Measurements from ENCODE around the gene PIP4P1.
"Not testable (repeated sequence)": the region's sequence is repeated elsewhere in the genome, so short reads cannot be mapped to it uniquely, and the experiment has no call there.

Gene PIP4P1

DNA sequence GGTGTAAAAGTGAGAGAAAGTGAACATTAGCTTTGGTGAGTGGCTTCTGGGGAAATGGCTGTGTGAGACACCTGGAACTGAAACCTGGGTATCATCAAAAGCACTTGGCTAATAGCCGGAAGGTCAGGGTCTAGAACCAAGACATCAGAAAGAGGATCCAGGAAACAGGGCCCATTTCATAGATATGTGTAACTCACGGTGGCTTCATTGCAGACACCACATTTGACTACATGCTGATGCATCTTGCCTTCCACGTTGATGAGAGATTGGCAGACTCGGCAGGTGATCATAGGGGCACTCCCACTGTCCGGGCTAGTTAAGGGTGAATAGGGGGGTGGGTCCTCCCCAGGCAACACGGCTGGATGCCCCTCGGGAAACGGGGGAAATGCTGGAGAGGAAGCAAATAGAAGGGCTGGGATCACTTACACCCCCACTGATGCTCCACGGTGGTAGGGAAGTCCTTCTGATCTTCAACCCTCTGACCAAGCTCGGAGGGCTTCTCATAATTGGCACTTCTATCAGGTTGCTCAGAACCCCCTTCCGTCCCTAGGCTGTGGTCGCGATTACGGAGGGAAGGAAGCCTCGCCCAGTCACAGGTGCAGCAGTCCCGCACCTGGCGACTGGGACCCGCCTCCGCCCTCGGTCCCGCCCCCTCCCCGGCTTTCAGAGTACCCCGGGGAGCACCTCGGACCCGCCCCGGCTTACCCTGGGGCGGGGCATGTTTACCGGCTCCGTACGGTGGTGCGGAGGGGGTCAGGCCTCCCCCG lies 593 bp downstream of the PIP4P1 start:
- DNase-seq, result peak; percentile 48
- Mint-ChIP-seq H3K4me3 (peak overlapping the region; percentile 87), H3K36me3 (ENCODE audit: low read depth) (peaks cover 24% of the 10 kb centered on the region)

DNA sequence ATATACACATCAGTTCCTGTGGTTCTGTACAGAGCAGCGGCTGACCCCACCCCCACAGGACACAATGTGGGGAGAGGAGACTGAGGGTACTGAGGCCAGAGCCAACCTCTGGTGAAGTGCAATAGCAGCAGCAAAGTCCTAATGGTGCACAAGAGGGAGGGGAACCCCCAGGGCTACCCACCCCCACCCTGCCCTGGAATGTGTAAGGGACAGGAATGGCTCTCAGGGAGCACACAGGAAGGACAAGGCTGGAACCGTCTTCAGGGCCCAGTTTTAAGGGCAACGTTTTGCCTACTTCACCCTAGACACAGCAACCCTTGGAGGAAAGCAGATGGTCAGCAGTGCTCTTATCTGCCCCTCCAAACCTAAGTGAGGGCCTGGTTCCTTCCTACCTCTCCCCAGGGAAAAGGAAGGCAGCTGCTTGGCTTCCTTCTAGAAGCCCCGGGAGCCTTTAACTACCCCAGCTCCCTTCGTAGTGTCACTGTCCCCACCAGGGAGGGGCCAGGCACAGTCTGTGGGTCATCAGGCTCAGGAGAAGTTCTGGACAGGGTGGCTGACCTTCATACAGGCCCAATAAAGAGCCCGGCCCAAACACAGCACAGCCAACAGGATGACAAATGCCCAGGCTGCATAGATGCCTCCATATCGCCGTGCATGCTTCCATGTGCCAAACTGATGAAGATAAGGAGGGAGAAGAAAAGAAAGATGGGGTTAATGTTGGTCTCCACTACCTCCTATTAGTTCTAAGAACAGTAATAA lies 3.0 kb downstream of the PIP4P1 start:
- peaks cover 5% of the 10 kb centered on the region for H3K27me3 Mint-ChIP-seq
- H3K4me3 Mint-ChIP-seq, result no peak overlapping the region
- ATAC-seq (no peak), DNase-seq (no peak)
- peak overlapping the region; percentile 25 for H3K27ac Mint-ChIP-seq
- no peaks in the 10 kb centered on the region for H3K9me3 Mint-ChIP-seq
- peaks cover 24% of the 10 kb centered on the region for H3K36me3 Mint-ChIP-seq (ENCODE audit: low read depth)
- H3K4me1 Mint-ChIP-seq, result peaks cover 45% of the 10 kb centered on the region

More for the DNA sequence above, 593 bp downstream of the PIP4P1 start:
- no peak for ATAC-seq
- Mint-ChIP-seq H3K27me3 (peaks cover 5% of the 10 kb centered on the region), H3K9me3 (no peaks in the 10 kb centered on the region), H3K4me1 (peaks cover 43% of the 10 kb centered on the region), H3K27ac (peak overlapping the region; percentile 88)

DNA sequence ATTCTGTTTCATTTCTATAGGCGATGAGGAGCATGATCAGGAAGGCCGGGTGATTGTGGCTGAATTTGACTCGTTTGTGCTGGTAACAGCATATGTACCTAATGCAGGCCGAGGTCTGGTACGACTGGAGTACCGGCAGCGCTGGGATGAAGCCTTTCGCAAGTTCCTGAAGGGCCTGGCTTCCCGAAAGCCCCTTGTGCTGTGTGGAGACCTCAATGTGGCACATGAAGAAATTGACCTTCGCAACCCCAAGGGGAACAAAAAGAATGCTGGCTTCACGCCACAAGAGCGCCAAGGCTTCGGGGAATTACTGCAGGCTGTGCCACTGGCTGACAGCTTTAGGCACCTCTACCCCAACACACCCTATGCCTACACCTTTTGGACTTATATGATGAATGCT lies 4.3 kb downstream of the PIP4P1 start:
- Mint-ChIP-seq H3K36me3 (ENCODE audit: low read depth) (peaks cover 32% of the 10 kb centered on the region), H3K4me3 (no peak overlapping the region), H3K27ac (peak overlapping the region; percentile 58), H3K27me3 (peaks cover 5% of the 10 kb centered on the region), H3K4me1 (peaks cover 49% of the 10 kb centered on the region), H3K9me3 (no peaks in the 10 kb centered on the region)
- no peak for DNase-seq
- no peak for ATAC-seq

DNA sequence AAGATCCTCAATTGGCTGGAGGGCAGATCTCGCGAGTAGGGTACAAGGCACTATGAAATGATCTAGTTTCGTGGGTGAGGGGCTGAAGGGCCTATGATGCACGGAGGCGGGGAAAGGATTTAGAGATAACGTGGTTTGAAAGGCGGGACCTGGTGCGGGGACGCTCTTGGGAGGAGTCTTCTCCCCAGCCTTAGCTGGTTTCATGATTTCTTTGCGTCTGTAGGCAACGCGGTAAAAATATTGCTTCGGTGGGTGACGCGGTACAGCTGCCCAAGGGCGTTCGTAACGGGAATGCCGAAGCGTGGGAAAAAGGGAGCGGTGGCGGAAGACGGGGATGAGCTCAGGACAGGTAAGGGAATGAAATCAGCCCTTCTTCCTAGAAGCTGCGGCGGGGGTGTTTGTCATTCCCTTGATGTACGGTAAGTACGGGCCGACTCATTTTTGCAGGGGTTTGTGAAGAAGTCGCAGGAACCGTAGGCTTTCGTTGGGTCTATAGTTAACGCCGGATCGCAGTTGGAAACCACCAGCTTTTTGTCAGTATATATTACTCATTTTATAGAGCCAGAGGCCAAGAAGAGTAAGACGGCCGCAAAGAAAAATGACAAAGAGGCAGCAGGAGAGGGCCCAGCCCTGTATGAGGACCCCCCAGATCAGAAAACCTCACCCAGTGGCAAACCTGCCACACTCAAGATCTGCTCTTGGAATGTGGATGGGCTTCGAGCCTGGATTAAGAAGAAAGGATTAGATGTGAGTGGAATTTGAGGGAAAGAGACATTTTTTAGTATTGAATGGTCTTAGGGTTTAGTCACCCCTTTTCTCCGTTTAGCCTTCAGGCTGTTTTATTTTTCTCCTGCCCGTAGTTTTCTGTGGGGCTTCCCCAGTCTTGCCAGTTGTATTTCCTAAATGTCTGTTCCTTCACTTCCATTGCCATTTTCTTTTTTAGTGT lies 5.6 kb downstream of the PIP4P1 start:
- Mint-ChIP-seq H3K36me3 (ENCODE audit: low read depth) (peaks cover 42% of the 10 kb centered on the region), H3K4me1 (peaks cover 40% of the 10 kb centered on the region), H3K27me3 (no peaks in the 10 kb centered on the region), H3K27ac (no peak overlapping the region), H3K9me3 (no peaks in the 10 kb centered on the region), H3K4me3 (no peak overlapping the region)
- no peak for DNase-seq
- peak; percentile 71 for ATAC-seq

DNA sequence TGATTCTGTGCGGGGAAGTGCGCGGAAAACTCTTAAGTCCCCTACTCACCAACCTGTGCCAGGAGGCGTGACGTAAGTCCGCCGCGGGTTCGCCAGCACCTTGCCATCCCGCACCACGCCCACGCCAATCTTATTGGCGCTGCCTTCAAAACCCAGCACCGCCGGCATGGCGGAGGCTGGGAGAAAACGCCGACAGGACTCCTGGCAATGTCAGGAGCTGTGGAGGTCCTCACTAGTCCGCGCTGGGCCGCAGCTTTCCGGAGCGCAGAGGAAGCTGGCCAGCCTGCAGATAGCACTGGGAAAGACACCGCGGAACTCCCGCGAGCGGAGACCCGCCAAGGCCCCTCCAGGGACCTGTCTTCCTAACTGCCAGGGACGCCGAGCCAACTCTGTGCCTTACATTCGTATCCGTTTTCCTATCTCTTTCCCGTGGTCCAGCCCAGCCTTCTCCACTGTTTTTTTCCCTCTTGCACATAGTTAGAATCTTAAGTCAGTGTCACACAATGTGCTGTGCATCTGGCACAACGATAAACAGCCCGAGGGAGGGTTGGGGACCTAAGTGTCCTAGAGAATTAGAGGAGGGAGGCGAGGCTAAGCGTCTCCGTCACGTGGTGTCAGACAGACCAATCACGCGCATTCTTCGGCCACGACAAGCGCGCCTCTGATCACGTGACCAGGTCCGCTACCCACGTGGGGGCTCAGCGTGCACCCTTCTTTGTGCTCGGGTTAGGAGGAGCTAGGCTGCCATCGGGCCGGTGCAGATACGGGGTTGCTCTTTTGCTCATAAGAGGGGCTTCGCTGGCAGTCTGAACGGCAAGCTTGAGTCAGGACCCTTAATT lies 6.5 kb downstream of the PIP4P1 start, which contains the start of the genes APEX1 and OSGEP:
TSS of gene APEX1 (plus strand) at position 711 of the 839 bp plus-strand sequence. CDS start 420 bp downstream, outside the sequence.
TSS of gene OSGEP (minus strand) at position 297 of the 839 bp plus-strand sequence. CDS start at position 168, 129 bp downstream.
- H3K4me3 Mint-ChIP-seq, result no peak within 1 kb of the TSS
- no peak within 1 kb of the TSS for H3K27ac Mint-ChIP-seq
- no peaks in the 10 kb centered on the region for H3K27me3 Mint-ChIP-seq
- H3K9me3 Mint-ChIP-seq, result no peaks in the 10 kb centered on the region
- DNase-seq (peak; percentile 95), ATAC-seq (peak; percentile 87)
- H3K4me1 Mint-ChIP-seq, result peaks cover 32% of the 10 kb centered on the region
- peaks cover 40% of the 10 kb centered on the region for H3K36me3 Mint-ChIP-seq (ENCODE audit: low read depth)

DNA sequence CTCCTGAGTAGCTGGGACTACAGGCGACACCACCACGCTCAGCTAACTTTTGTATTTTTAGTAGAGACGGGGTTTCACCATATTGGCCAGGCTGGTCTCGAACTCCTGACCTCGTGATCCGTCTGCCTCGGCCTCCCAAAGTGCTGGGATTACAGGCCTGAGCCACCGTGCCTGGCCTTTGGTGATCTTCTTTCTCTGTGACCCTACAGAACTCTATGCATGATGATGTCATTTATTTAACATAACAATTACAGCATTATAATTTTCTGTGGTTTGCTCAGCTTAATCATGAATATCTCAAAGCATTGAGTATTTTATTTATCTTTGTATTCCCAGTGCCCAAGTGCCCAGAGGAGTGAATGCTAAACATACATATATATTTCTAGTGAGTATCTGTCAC lies 8.4 kb downstream of the PIP4P1 start:
- not testable (repeated sequence) for DNase-seq, H3K27me3 Mint-ChIP-seq, ATAC-seq, H3K9me3 Mint-ChIP-seq
- H3K36me3 Mint-ChIP-seq (ENCODE audit: low read depth), result peaks cover 49% of the 10 kb centered on the region
- peak overlapping the region; percentile 55 for H3K27ac Mint-ChIP-seq
- H3K4me3 Mint-ChIP-seq, result peak overlapping the region; percentile 50
- peaks cover 23% of the 10 kb centered on the region for H3K4me1 Mint-ChIP-seq

DNA sequence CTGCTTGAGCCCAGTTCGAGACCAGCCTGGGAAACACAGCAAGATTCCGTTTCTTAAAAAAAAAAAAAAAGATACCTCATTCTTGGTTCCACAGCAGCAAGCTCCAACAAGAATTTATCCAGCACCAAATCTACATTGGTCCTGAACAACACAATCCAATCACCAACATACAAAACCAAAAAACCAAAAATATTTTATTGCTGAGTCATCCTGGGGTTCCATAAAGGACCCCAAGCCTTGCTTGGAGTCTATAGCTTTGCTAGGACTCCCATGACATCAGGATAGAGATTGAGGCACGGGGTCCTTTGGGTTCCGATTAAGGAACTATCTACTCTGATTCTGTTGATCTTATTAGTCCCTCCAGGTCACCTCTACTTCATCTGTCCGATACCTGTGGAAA lies 14.3 kb downstream of the PIP4P1 start:
- Mint-ChIP-seq H3K27ac (peak overlapping the region; percentile 29), H3K4me3 (no peak overlapping the region)

DNA sequence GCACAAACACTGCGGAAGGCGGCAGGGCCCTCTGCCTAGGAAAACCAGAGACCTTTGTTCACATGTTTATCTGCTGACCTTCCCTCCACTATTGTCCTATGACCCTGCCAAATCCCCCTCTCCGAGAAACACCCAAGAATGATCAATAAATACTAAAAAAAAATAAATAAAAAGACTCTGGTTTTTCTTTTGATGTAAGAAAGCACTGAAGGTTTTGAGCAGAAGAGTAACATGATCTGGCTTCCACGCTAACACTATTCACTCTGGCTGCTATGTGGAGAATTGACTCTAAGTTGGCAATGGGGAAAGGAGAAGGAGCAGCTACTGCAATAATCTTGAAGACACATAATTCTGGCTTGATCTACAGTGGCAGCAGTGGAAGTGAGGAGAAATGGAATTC lies 17.6 kb downstream of the PIP4P1 start:
- not testable (repeated sequence) for ATAC-seq, H3K27ac Mint-ChIP-seq, H3K4me3 Mint-ChIP-seq, DNase-seq, H3K9me3 Mint-ChIP-seq, H3K27me3 Mint-ChIP-seq
- Mint-ChIP-seq H3K36me3 (ENCODE audit: low read depth) (peaks cover 29% of the 10 kb centered on the region), H3K4me1 (peaks cover 28% of the 10 kb centered on the region)

More for the DNA sequence above, 14.3 kb downstream of the PIP4P1 start:
- no peak for DNase-seq
- Mint-ChIP-seq H3K9me3 (no peaks in the 10 kb centered on the region), H3K27me3 (no peaks in the 10 kb centered on the region), H3K36me3 (ENCODE audit: low read depth) (peaks cover 51% of the 10 kb centered on the region), H3K4me1 (peaks cover 2% of the 10 kb centered on the region)
- ATAC-seq, result no peak

DNA sequence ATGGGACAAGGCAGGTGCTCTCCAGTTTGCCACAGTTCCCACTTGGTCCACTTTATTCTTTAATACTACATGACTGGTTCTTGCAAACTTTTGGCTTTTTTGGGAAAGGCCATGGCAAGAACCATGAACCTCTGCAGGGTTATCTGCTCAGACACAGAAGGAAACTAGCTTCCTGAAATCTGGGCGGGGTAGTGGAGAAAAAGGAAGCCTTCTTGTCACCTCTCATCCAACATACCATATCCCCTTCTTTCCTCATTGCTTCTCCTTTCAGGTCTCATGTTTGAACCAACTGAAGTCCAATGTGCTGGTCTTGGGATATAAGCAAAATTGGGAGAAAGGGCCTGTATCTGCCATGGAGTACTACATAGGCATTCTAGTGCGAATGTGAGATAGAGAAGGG lies 19.8 kb downstream of the PIP4P1 start:
- H3K9me3 Mint-ChIP-seq, result no peaks in the 10 kb centered on the region
- no peak for DNase-seq
- peaks cover 32% of the 10 kb centered on the region for H3K4me1 Mint-ChIP-seq
- H3K27me3 Mint-ChIP-seq, result no peaks in the 10 kb centered on the region
- H3K36me3 Mint-ChIP-seq (ENCODE audit: low read depth), result peaks cover 9% of the 10 kb centered on the region
- no peak overlapping the region for H3K4me3 Mint-ChIP-seq
- no peak for ATAC-seq
- H3K27ac Mint-ChIP-seq, result peak overlapping the region; percentile 80

DNA sequence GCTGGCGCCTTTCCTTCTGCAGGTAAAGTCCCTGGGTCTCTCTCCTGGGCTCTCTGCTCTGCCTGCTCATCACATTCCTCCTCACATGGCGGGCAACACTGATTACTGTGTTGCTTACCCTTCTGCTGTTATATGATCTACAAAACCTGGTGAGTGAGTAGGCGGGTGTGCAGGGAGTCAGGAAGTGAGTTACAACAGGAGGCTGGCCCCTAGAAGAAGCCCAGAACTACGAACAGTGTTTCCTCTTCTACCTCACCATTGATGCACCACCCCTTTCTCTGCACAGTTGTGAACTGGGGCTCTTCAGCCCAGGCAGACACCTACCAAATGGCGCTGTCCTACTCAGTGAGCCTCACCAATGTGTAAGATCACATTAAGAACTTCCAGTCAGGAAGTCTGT lies 20.4 kb downstream of the PIP4P1 start:
- H3K27ac Mint-ChIP-seq, result peak overlapping the region; percentile 80
- H3K9me3 Mint-ChIP-seq, result no peaks in the 10 kb centered on the region
- peak overlapping the region; percentile 47 for H3K4me3 Mint-ChIP-seq
- H3K4me1 Mint-ChIP-seq, result peaks cover 32% of the 10 kb centered on the region
- peaks cover 9% of the 10 kb centered on the region for H3K36me3 Mint-ChIP-seq (ENCODE audit: low read depth)
- peak; percentile 86 for ATAC-seq
- no peaks in the 10 kb centered on the region for H3K27me3 Mint-ChIP-seq
- DNase-seq, result no peak

DNA sequence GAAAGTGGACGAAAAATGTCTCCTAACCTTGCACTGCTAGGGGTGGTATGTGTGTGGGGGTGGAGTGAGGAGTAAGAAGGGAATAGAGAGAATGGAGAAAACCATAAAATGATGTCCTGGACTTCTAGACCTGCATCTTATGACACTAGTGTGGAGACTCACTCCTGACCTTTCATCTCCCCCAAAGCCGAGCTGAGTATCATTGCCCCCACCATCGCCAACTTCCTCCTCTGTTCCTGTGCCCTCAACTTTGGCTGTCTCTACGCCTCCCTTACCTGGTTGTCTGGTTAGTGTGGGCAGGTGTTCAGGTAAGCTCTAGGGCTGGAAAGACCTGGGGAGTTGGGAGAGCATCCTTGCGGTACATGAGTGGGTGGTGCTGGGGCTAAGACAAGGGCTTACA lies 20.8 kb downstream of the PIP4P1 start:
- H3K9me3 Mint-ChIP-seq, result no peaks in the 10 kb centered on the region
- no peak for DNase-seq
- peak overlapping the region; percentile 80 for H3K27ac Mint-ChIP-seq
- no peaks in the 10 kb centered on the region for H3K27me3 Mint-ChIP-seq
- peak overlapping the region; percentile 47 for H3K4me3 Mint-ChIP-seq
- peaks cover 9% of the 10 kb centered on the region for H3K36me3 Mint-ChIP-seq (ENCODE audit: low read depth)
- ATAC-seq, result peak; percentile 63
- H3K4me1 Mint-ChIP-seq, result peaks cover 32% of the 10 kb centered on the region

DNA sequence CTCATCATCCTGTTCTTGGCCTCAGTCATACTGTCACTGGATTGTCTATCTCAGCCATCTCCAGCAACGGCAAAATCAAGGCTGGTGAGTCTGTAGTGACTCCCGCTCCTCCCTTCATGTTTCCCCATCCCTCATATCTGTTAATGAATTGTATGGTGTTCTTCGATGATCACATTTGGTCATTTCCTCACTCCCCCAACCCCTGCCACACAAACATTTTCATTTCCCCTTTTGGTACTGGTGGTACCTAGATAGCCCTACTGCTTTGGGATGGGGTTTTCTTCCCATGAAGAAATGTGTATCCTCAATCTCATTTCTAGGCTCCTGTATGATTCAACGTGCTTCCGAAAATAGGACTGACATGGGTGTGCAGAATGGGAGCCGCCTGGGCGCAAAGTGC lies 22.6 kb downstream of the PIP4P1 start:
- DNase-seq (no peak), ATAC-seq (no peak)
- no peak overlapping the region for H3K27ac Mint-ChIP-seq
- H3K4me1 Mint-ChIP-seq, result peaks cover 32% of the 10 kb centered on the region
- no peaks in the 10 kb centered on the region for H3K27me3 Mint-ChIP-seq
- H3K4me3 Mint-ChIP-seq, result no peak overlapping the region
- H3K36me3 Mint-ChIP-seq (ENCODE audit: low read depth), result peaks cover 9% of the 10 kb centered on the region
- H3K9me3 Mint-ChIP-seq, result no peaks in the 10 kb centered on the region

DNA sequence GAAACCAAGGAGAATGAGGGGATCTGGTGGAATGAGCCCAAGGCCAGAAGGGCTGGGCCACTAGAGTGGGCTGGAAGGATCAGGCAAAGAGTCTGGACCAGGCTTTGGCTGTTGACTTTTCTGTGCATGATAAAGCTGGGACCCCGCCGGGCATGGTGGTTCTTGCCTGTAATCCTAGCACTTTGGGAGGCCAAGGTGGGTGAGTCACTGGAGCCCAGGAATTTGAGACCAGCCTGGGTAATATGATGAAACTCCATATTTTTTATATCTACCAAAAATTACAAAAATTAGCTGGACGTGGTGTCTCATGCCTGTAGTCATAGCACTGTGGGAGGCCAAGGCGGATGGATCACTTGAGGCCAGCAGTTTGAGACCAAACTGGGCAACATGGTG lies 24.9 kb downstream of the PIP4P1 start:
- Mint-ChIP-seq H3K27me3 (no peaks in the 10 kb centered on the region), H3K9me3 (no peaks in the 10 kb centered on the region), H3K4me1 (peaks cover 24% of the 10 kb centered on the region), H3K4me3 (no peak overlapping the region), H3K36me3 (ENCODE audit: low read depth) (no peaks in the 10 kb centered on the region), H3K27ac (no peak overlapping the region)
- ATAC-seq (no peak), DNase-seq (no peak)

Measured in activated naive CD8-positive, alpha-beta T cell treated with anti-CD3 and anti-CD28 coated beads, Interleukin-2, amount 50 U/mL, for 24 hours (primary cell).